SK-N-SH (cell line): Measurements from ENCODE around the gene CCDC80. TPM values are rescaled to one million over a fixed set of nuclear protein-coding genes. Genes with fewer than 3 reads are reported as not detected.

Source experiments
- CTCF ChIA-PET: fragments of 300-600, 350-600 bp; formaldehyde crosslinking; extraction: SDS; loops from one replicate; lab custom pipeline; 2021; lab: Yijun Ruan, JAX
- POLR2A ChIA-PET: fragments of 350-600 bp; sonication (Branson Sonifier 250); formaldehyde crosslinking; extraction: SDS; loops from one replicate; lab custom pipeline; 2020; ENCODE audit warnings: antibody characterized with exemption, inconsistent platforms; lab: Yijun Ruan, JAX
- DNase-seq: peaks from one replicate; pipeline ENCODE4 v3.0.0; 2012
- H2AFZ ChIP-seq: fragments of 200-600 bp; sonication (generic); 2 replicates; pipeline ENCODE4 v1.8.1; 2016; ENCODE audit warnings: antibody characterized with exemption, mild to moderate bottlenecking, low read depth
- H3F3A ChIP-seq: fragments of 200-600 bp; sonication (generic); replicated peaks from 2 replicates; pipeline ENCODE3; 2016; ENCODE audit warnings: antibody characterized with exemption, mild to moderate bottlenecking; ENCODE audit not compliant: insufficient read depth
- H3K27ac ChIP-seq, 2 experiments: fragments of 200-500 bp in 1 of 2; fragments of 200-600 bp in 1 of 2; sonication (Bioruptor generic) in 1 of 2; sonication (generic), shearing (Covaris generic) in 1 of 2; 2 replicates each; pipeline versions ENCODE4 v1.5.1 to v1.6.1; 2014 to 2016; ENCODE audit warnings: low read depth in 2 of 2, inconsistent platforms in 1 of 2, low read length in 1 of 2, mild to moderate bottlenecking in 1 of 2, mixed read lengths in 1 of 2
- H3K27me3 ChIP-seq: fragments of 200-600 bp; sonication (generic), shearing (Covaris generic); 2 replicates; pipeline ENCODE4 v1.6.1; 2016; ENCODE audit warnings: mixed run types; ENCODE audit not compliant: insufficient read depth
- H3K36me3 ChIP-seq, 2 experiments: fragments of 200-500 bp in 1 of 2; fragments of 200-600 bp in 1 of 2; sonication (Bioruptor generic) in 1 of 2; sonication (generic) in 1 of 2; replicated peaks in 1 of 2; 2 replicates each; pipeline versions ENCODE3 to v1.5.1; 2014 to 2016; ENCODE audit warnings: low read length in 1 of 2, mild to moderate bottlenecking in 1 of 2; ENCODE audit not compliant: insufficient read depth in 2 of 2, control insufficient read depth in 1 of 2
- H3K4me1 ChIP-seq, 2 experiments: fragments of 200-500 bp in 1 of 2; fragments of 200-600 bp in 1 of 2; sonication (Bioruptor generic) in 1 of 2; sonication (generic), shearing (Covaris generic) in 1 of 2; 2 replicates each; pipeline versions ENCODE4 v1.5.1 to v1.6.1; 2014 to 2016; ENCODE audit warnings: low read depth in 1 of 2, low read length in 1 of 2, mixed run types in 1 of 2; ENCODE audit not compliant: insufficient read depth in 2 of 2, control insufficient read depth in 1 of 2
- H3K4me2 ChIP-seq: fragments of 200-600 bp; sonication (generic), shearing (Covaris generic); 2 replicates; pipeline ENCODE4 v1.6.1; 2017; ENCODE audit warnings: mixed run types
- H3K4me3 ChIP-seq, 2 experiments: fragments of 200-500 bp in 1 of 2; fragments of 200-600 bp in 1 of 2; sonication (Bioruptor generic) in 1 of 2; sonication (generic), shearing (Covaris generic) in 1 of 2; 2 replicates each; pipeline versions ENCODE4 v1.5.1 to v1.8.1; 2014 to 2016; ENCODE audit warnings: low read depth in 2 of 2, inconsistent platforms in 1 of 2, low read length in 1 of 2, mild to moderate bottlenecking in 1 of 2, mixed read lengths in 1 of 2, moderate library complexity in 1 of 2
- H3K79me2 ChIP-seq: fragments of 200-600 bp; sonication (generic); 2 replicates; pipeline ENCODE4 v1.8.1; 2017; ENCODE audit warnings: mild to moderate bottlenecking; ENCODE audit not compliant: insufficient read depth
- H3K9ac ChIP-seq: fragments of 200-600 bp; sonication (generic); 2 replicates; pipeline ENCODE4 v1.6.1; 2017; ENCODE audit warnings: mixed run types
- H3K9me2 ChIP-seq: fragments of 200-600 bp; sonication (generic); 2 replicates; pipeline ENCODE4 v1.6.1; 2017; ENCODE audit warnings: mixed run types
- H3K9me3 ChIP-seq: fragments of 200-600 bp; sonication (generic); 2 replicates; pipeline ENCODE4 v1.6.1; 2017; ENCODE audit warnings: mixed run types, mild to moderate bottlenecking, moderate library complexity
- H4K20me1 ChIP-seq: fragments of 200-600 bp; sonication (generic); 2 replicates; pipeline ENCODE4 v1.6.1; 2017; ENCODE audit warnings: mild to moderate bottlenecking, mixed run types; ENCODE audit not compliant: insufficient read depth
- ELF1 ChIP-seq: IDR thresholded peaks from 2 replicates; pipeline ENCODE4 v1.4.0; 2012
- EP300 ChIP-seq, 2 experiments: IDR thresholded peaks; 2 replicates each; pipeline versions ENCODE4 v1.4.0 to v1.6.1; 2012; ENCODE audit warnings: borderline replicate concordance in 1 of 2, low read depth in 1 of 2, low read length in 1 of 2
- EZH2phosphoT487 ChIP-seq: fragments of 200-600 bp; sonication (generic); IDR thresholded peaks from 2 replicates; pipeline ENCODE4 v1.6.1; 2017; ENCODE audit warnings: low read depth, mixed run types, mild to moderate bottlenecking, antibody characterized with exemption, moderate library complexity, borderline replicate concordance
- FOSL2 ChIP-seq: IDR thresholded peaks from 2 replicates; pipeline ENCODE4 v1.4.0; 2012; ENCODE audit warnings: low read depth, mild to moderate bottlenecking, moderate library complexity, borderline replicate concordance
- FOXM1 ChIP-seq: IDR thresholded peaks from 2 replicates; pipeline ENCODE4 v1.4.0; 2012; ENCODE audit warnings: low read depth, mild to moderate bottlenecking
- IRF3 ChIP-seq: fragments of 150-350 bp; IDR thresholded peaks from 2 replicates; pipeline ENCODE4 v1.6.1; 2016; ENCODE audit warnings: mild to moderate bottlenecking, low read depth, low read length
- JUND ChIP-seq: IDR thresholded peaks from 2 replicates; pipeline ENCODE4 v1.4.0; 2012
- MXI1 ChIP-seq: IDR thresholded peaks from 2 replicates; pipeline ENCODE4 v1.6.1; 2012; ENCODE audit warnings: mild to moderate bottlenecking, low read depth, low read length, improper control_type of control experiment
- NFIC ChIP-seq: IDR thresholded peaks from 2 replicates; pipeline ENCODE4 v1.4.0; 2012; ENCODE audit warnings: borderline replicate concordance
- NRF1 ChIP-seq: IDR thresholded peaks from 2 replicates; pipeline ENCODE4 v1.6.1; 2012; ENCODE audit warnings: low read depth, mild to moderate bottlenecking, low read length
- PBX3 ChIP-seq: IDR thresholded peaks from 2 replicates; pipeline ENCODE4; 2012
- POLR2AphosphoS5 ChIP-seq: IDR thresholded peaks from 2 replicates; pipeline ENCODE4 v1.6.1; 2012; ENCODE audit warnings: low read depth, low read length
- REST ChIP-seq: IDR thresholded peaks from 2 replicates; pipeline ENCODE4 v1.6.1; 2012; ENCODE audit warnings: mild to moderate bottlenecking, low read depth, low read length, moderate library complexity
- RXRA ChIP-seq: IDR thresholded peaks from 2 replicates; pipeline ENCODE4 v1.4.0; 2012; ENCODE audit warnings: low read depth, mild to moderate bottlenecking, borderline replicate concordance
- SIN3A ChIP-seq: IDR thresholded peaks from 2 replicates; pipeline ENCODE4 v1.6.1; 2012; ENCODE audit warnings: low read depth, mild to moderate bottlenecking, low read length, moderate library complexity, borderline replicate concordance
- SMC3 ChIP-seq: IDR thresholded peaks from 2 replicates; pipeline ENCODE4 v1.6.1; 2012; ENCODE audit warnings: low read depth, low read length, improper control_type of control experiment
- TAF1 ChIP-seq: IDR thresholded peaks from 2 replicates; pipeline ENCODE4 v1.6.1; 2012; ENCODE audit warnings: low read depth, mild to moderate bottlenecking, low read length, moderate library complexity, borderline replicate concordance
- TCF12 ChIP-seq: IDR thresholded peaks from 2 replicates; pipeline ENCODE4 v1.4.0; 2012
- TEAD4 ChIP-seq: IDR thresholded peaks from 2 replicates; pipeline ENCODE4 v1.4.0; 2012; ENCODE audit warnings: mild to moderate bottlenecking, borderline replicate concordance; ENCODE audit not compliant: insufficient read depth
- USF1 ChIP-seq: IDR thresholded peaks from 2 replicates; pipeline ENCODE4 v1.4.0; 2012; ENCODE audit warnings: low read depth, borderline replicate concordance
- ZBTB33 ChIP-seq: IDR thresholded peaks from 2 replicates; pipeline ENCODE4 v1.4.0; 2012; ENCODE audit warnings: low read depth, borderline replicate concordance
- WGBS: methylation state at CpG from one replicate; pipeline ENCODE4 v1.1.6; 2017; ENCODE audit warnings: low lambda C conversion rate; 5-methylcytosine and 5-hydroxymethylcytosine counted together
- polyA plus RNA-seq, 3 experiments: library from polyadenylated mRNA; depleted of rRNA; stranded (reverse); fragments of >200 nt; gene quantifications; 2 replicates each; pipeline ENCODE4 v1.2.3, GENCODE V29; 2012

Gene CCDC80
- polyA plus RNA-seq, 1 of the 3 experiments (the other 2 are of a cell fraction), result 83.4 TPM

- TF ChIP-seq IRF3, result no peak
- TF ChIP-seq EZH2phosphoT487, result no peak
- TF ChIP-seq TCF12, result peak; percentile 94
- TF ChIP-seq PBX3, result peak; percentile 91
- no peak for TF ChIP-seq SMC3
- 0 out of 2 replicates have a peak, but pooled peaks have one; percentile 44 for TF ChIP-seq SIN3A
- peak; percentile 89 for TF ChIP-seq RXRA
- peak; percentile 96 for TF ChIP-seq FOSL2
- TF ChIP-seq MXI1, result no peak
- no peak for TF ChIP-seq USF1
- peak; percentile 33; the same call in 1 of the 2 replicates for TF ChIP-seq TAF1
- peak; percentile 85 for TF ChIP-seq NFIC
- TF ChIP-seq ELF1, result no peak; the same call in 1 of the 2 replicates
- peak; percentile 53 to 96; a peak in 3 of 4 replicates for TF ChIP-seq EP300 (IDR thresholded peaks at IDR 0.05; ENCODE audit: borderline replicate concordance in 1 of 2, low read depth in 1 of 2, low read length in 1 of 2)
- peak; percentile 98 for TF ChIP-seq JUND
- peak; percentile 79 for TF ChIP-seq ZBTB33
- TF ChIP-seq FOXM1, result peak; percentile 55; the same call in 1 of the 2 replicates
- TF ChIP-seq TEAD4, result peak; percentile 94; the same call in 1 of the 2 replicates
- no peak for TF ChIP-seq NRF1
- peak; percentile 75 for TF ChIP-seq POLR2AphosphoS5
- 0 out of 2 replicates have a peak, but pooled peaks have one; percentile 48 for TF ChIP-seq REST
- DNase-seq, result no peak
- H3F3A ChIP-seq, result peaks cover 55% of the 10 kb centered on the region
- no peaks in the 10 kb centered on the region for H3K9me3 ChIP-seq
- no peaks in the 10 kb centered on the region for H3K79me2 ChIP-seq
- CTCF ChIA-PET, result interaction anchor here (1.0 to 4.9 kb wide), 4 partner anchors 11 to 326 kb away, joined by 3 to 26 read pairs (median 5); no protein-coding TSS in a partner anchor
- H3K9me2 ChIP-seq, result no peaks in the 10 kb centered on the region
- H3K4me3 ChIP-seq, result peak overlapping the region in 1 of 2 experiments; percentile 31; a peak in 2 of 4 replicates
- H3K27ac ChIP-seq, result peak overlapping the region; percentile 77 to 99; a peak in 3 of 4 replicates
- H3K9ac ChIP-seq, result peak overlapping the region; percentile 74
- no peaks in the 10 kb centered on the region for H4K20me1 ChIP-seq
- peaks cover 0 to 49% of the 10 kb centered on the region in 2 experiments; a peak in 3 of 4 replicates for H3K4me1 ChIP-seq
- H2AFZ ChIP-seq, result 0 out of 2 replicates have a peak overlapping the region, but pooled peaks have one; percentile 32
- no peaks in the 10 kb centered on the region for H3K36me3 ChIP-seq
- H3K27me3 ChIP-seq, result no peaks in the 10 kb centered on the region
- WGBS, result 58% methylated on average over 5 of the region's 5 CpGs
- H3K4me2 ChIP-seq, result peak overlapping the region; percentile 59
- POLR2A ChIA-PET, result no interaction called here
Measured at GRCh38 chr3:112653209-112653871, 12.4 kb upstream of the CCDC80 start.
